IPS DF 6.9 (cell line): ENCODE measurements around the gene TRMT44.
"Not testable (repeated sequence)": the region's sequence is repeated elsewhere in the genome, so short reads cannot be mapped to it uniquely, and the experiment has no call there.

ENCODE experiments used
- DNase-seq: peaks from one replicate; pipeline ENCODE4 v3.0.0-alpha.2; 2013; ENCODE audit warnings: low read depth, low spot score
- H3K27ac ChIP-seq: one replicate; pipeline ENCODE4 v1.5.1; 2013; ENCODE audit warnings: low read length, control low read depth
- H3K27me3 ChIP-seq: 2 replicates; pipeline ENCODE4 v1.6.1; 2013; ENCODE audit warnings: mild to moderate bottlenecking, low read length; ENCODE audit not compliant: control insufficient read depth, insufficient read depth
- H3K36me3 ChIP-seq: 2 replicates; pipeline ENCODE4 v1.6.1; 2013; ENCODE audit warnings: low read length; ENCODE audit not compliant: control insufficient read depth, insufficient read depth
- H3K4me1 ChIP-seq: 2 replicates; pipeline ENCODE4 v1.6.1; 2013; ENCODE audit warnings: low read length; ENCODE audit not compliant: control insufficient read depth, insufficient read depth
- H3K4me3 ChIP-seq: 2 replicates; pipeline ENCODE4 v1.5.1; 2013; ENCODE audit warnings: mild to moderate bottlenecking, low read length
- H3K9me3 ChIP-seq: 2 replicates; pipeline ENCODE4 v1.6.1; 2013; ENCODE audit warnings: low read length, inconsistent platforms; ENCODE audit not compliant: control insufficient read depth, insufficient read depth
- WGBS: extraction: QIAGEN DNeasy Blood & Tissue Kit; methylation state at CpG from one replicate; pipeline ENCODE4 v1.1.7; 2013; ENCODE audit warnings: mixed read lengths, missing lambda C conversion rate; ENCODE audit not compliant: insufficient read length, insufficient coverage; 5-methylcytosine and 5-hydroxymethylcytosine counted together

The TRMT44 gene

GRCh38 chr4:8512510-8512909 is 71.9 kb downstream of the TRMT44 start:
- H3K4me1 ChIP-seq: no peaks in the 10 kb centered on the region
- no peaks in the 10 kb centered on the region for H3K27me3 ChIP-seq
- no peak for DNase-seq
- no peak overlapping the region for H3K4me3 ChIP-seq
- no peaks in the 10 kb centered on the region for H3K9me3 ChIP-seq
- no CpG with 5 or more reads among the region's 11 CpGs for WGBS
- H3K27ac ChIP-seq: no peak overlapping the region
- H3K36me3 ChIP-seq: no peaks in the 10 kb centered on the region

DNA sequence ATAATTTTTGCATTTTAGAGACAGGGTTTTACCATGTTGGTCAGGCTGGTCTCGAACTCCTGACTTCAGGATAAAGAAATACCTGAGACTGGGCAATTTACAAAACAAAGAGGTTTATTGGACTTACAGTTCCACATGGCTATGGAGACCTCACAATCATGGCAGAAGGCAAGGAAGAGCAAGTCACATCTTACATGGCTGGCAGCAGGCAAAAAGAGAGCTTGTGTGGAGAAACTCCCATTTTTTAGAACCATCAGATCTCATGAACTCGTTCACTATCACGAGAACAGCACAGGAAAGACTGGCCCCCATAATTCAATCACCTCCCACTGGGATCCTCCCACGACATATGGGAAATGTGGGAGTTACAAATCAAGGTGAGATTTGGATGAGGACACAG is 72.5 kb downstream of the TRMT44 start:
- not testable (repeated sequence) for H3K4me1 ChIP-seq, H3K9me3 ChIP-seq, H3K27ac ChIP-seq, H3K4me3 ChIP-seq, H3K36me3 ChIP-seq, DNase-seq, H3K27me3 ChIP-seq
- no CpG with 5 or more reads among the region's 4 CpGs for WGBS

GRCh38 chr4:8513931-8514330 is 73.4 kb downstream of the TRMT44 start:
- no peaks in the 10 kb centered on the region for H3K36me3 ChIP-seq
- no CpG with 5 or more reads among the region's 8 CpGs for WGBS
- H3K9me3 ChIP-seq: no peaks in the 10 kb centered on the region

DNA sequence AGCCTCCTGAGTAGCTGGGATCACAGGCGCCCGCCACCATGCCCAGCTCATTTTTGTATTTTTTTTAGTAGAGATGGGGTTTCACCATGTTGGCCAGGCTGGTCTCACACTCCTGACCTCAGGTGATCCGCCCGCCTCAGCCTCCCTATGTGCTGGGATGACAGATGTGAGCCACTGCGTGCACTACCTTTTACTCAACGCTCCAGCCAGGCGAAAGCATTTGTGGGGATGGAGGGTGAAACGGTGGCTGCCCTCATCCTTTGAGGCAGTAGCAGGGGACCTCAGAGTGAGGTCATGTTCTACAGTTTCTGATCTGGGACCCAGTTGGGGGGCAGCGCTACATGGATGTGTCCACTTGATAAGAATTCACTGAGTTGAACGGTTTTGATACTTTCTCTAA is 73.8 kb downstream of the TRMT44 start:
- H3K27me3 ChIP-seq: no peaks in the 10 kb centered on the region
- no peaks in the 10 kb centered on the region for H3K4me1 ChIP-seq
- H3K4me3 ChIP-seq: no peak overlapping the region
- no peaks in the 10 kb centered on the region for H3K9me3 ChIP-seq
- no CpG with 5 or more reads among the region's 10 CpGs for WGBS
- H3K27ac ChIP-seq: no peak overlapping the region
- no peak for DNase-seq
- no peaks in the 10 kb centered on the region for H3K36me3 ChIP-seq

More at GRCh38 chr4:8513931-8514330, 73.4 kb downstream of the TRMT44 start:
- Histone ChIP-seq H3K4me3 (no peak overlapping the region), H3K27me3 (no peaks in the 10 kb centered on the region), H3K4me1 (no peaks in the 10 kb centered on the region), H3K27ac (no peak overlapping the region)
- DNase-seq: no peak

GRCh38 chr4:8515316-8516060 is 74.9 kb downstream of the TRMT44 start:
- Histone ChIP-seq H3K4me3 (no peak overlapping the region), H3K9me3 (no peaks in the 10 kb centered on the region), H3K4me1 (no peaks in the 10 kb centered on the region), H3K27me3 (no peaks in the 10 kb centered on the region), H3K27ac (no peak overlapping the region), H3K36me3 (no peaks in the 10 kb centered on the region)
- WGBS: no CpG with 5 or more reads among the region's 18 CpGs
- no peak for DNase-seq

- WGBS: no CpG with 5 or more reads among the region's 14 CpGs
- no peaks in the 10 kb centered on the region for H3K4me1 ChIP-seq
- H3K9me3 ChIP-seq: no peaks in the 10 kb centered on the region
- H3K27ac ChIP-seq: no peak overlapping the region
- H3K36me3 ChIP-seq: no peaks in the 10 kb centered on the region
- H3K4me3 ChIP-seq: no peak overlapping the region
- DNase-seq: no peak
- H3K27me3 ChIP-seq: no peaks in the 10 kb centered on the region
Observed at GRCh38 chr4:8516061-8516573, 75.5 kb downstream of the TRMT44 start.

- Histone ChIP-seq H3K27me3 (no peaks in the 10 kb centered on the region), H3K27ac (no peak overlapping the region), H3K4me3 (no peak overlapping the region), H3K9me3 (no peaks in the 10 kb centered on the region), H3K4me1 (no peaks in the 10 kb centered on the region), H3K36me3 (no peaks in the 10 kb centered on the region)
- DNase-seq: no peak
- no CpG with 5 or more reads among the region's 5 CpGs for WGBS
Observed at GRCh38 chr4:8516996-8517550, 76.5 kb downstream of the TRMT44 start.

DNA sequence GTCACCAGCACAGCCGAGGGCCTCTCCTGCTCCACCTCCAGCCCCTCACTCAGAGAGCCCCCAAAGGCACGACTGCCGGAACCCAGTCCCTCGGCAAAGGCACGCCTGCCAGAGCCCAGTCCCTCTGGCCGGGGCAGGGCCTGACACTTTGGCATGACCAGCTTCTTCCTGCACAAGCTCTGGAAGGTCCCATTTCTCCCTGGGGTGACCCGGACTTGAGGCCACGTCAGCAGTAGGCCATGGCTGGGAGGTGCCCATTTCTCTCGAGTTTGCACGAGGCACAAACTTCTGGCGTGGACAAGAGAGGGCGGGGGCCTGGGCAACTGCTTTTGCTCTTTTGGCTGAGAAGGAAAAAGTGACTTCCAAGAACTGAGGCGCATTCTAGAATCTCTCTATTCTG is 77.4 kb downstream of the TRMT44 start:
- H3K9me3 ChIP-seq: no peaks in the 10 kb centered on the region
- no peak overlapping the region for H3K4me3 ChIP-seq
- no peaks in the 10 kb centered on the region for H3K4me1 ChIP-seq
- WGBS: no CpG with 5 or more reads among the region's 13 CpGs
- H3K27me3 ChIP-seq: no peaks in the 10 kb centered on the region
- DNase-seq: no peak
- no peaks in the 10 kb centered on the region for H3K36me3 ChIP-seq
- no peak overlapping the region for H3K27ac ChIP-seq

- no peaks in the 10 kb centered on the region for H3K9me3 ChIP-seq
- no peaks in the 10 kb centered on the region for H3K36me3 ChIP-seq
- no CpG with 5 or more reads among the region's 24 CpGs for WGBS
- DNase-seq: no peak
- no peaks in the 10 kb centered on the region for H3K4me1 ChIP-seq
- no peaks in the 10 kb centered on the region for H3K27me3 ChIP-seq
- H3K27ac ChIP-seq: no peak overlapping the region
- H3K4me3 ChIP-seq: no peak overlapping the region
Observed at GRCh38 chr4:8522160-8523120, 81.9 kb downstream of the TRMT44 start.

DNA sequence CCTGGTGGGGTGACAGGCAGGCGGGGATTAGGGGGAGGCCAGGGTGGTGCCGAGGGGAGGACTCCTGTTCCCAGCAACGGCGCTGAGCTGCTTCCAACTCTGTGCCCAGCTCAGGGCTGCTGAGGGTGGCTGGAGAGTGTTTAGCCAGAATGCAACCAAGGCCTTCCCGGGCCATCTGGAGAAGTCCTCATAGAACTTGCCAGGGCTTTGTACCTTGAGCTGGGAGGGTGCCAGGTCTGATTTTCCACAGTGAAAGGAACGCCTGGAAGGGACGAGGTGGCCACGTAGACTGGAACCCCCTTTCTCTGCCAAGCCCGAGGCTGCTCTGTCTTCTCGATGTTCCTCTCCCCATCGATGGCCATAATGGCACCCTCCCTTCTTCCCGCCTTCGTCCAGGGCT is 82.6 kb downstream of the TRMT44 start:
- H3K4me1 ChIP-seq: no peaks in the 10 kb centered on the region
- H3K9me3 ChIP-seq: no peaks in the 10 kb centered on the region
- no peaks in the 10 kb centered on the region for H3K27me3 ChIP-seq
- no CpG with 5 or more reads among the region's 13 CpGs for WGBS
- no peak for DNase-seq
- H3K36me3 ChIP-seq: no peaks in the 10 kb centered on the region
- no peak overlapping the region for H3K27ac ChIP-seq
- no peak overlapping the region for H3K4me3 ChIP-seq
